DOHH2 (cell line): ENCODE data around the gene ANXA2.

Source experiments
- EZH2phosphoT487 ChIP-seq: fragments of 200-600 bp; sonication (generic); IDR thresholded peaks from 2 replicates; pipeline ENCODE4 v1.6.1; 2017; ENCODE audit warnings: borderline replicate concordance, mild to moderate bottlenecking, antibody characterized with exemption, low read length, moderate library complexity, mixed read lengths
- TF ChIP-seq, protein P1 (sequence below): fragments of 200-600 bp; sonication (generic); IDR thresholded peaks from one replicate; pipeline ENCODE4 v1.5.1; 2014; ENCODE audit warnings: antibody characterized with exemption, mild to moderate bottlenecking, low read depth, low read length; ENCODE audit not compliant: poor library complexity, severe bottlenecking

DNA sequence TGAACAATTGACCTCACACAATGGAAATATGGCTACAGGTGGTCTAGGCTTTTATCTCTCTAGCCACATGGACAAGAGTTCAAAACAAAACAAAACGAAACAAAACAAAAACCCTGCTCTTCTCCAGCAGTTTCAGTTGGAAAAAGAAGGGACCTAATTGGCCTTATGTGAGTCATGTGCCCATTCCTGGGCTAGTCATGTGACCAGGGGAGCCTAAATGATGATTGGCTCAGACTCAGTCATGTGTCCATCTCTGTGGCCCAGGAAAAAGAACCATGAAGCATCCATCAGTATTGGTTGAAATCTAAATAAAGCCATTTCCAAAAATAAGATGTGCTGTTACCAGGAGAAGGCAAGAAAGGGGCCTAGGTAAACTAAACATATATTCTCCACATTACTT lies 96.8 kb downstream of the ANXA2 start:
- TF ChIP-seq, protein P1, sequence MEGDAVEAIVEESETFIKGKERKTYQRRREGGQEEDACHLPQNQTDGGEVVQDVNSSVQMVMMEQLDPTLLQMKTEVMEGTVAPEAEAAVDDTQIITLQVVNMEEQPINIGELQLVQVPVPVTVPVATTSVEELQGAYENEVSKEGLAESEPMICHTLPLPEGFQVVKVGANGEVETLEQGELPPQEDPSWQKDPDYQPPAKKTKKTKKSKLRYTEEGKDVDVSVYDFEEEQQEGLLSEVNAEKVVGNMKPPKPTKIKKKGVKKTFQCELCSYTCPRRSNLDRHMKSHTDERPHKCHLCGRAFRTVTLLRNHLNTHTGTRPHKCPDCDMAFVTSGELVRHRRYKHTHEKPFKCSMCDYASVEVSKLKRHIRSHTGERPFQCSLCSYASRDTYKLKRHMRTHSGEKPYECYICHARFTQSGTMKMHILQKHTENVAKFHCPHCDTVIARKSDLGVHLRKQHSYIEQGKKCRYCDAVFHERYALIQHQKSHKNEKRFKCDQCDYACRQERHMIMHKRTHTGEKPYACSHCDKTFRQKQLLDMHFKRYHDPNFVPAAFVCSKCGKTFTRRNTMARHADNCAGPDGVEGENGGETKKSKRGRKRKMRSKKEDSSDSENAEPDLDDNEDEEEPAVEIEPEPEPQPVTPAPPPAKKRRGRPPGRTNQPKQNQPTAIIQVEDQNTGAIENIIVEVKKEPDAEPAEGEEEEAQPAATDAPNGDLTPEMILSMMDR, result no peak
- TF ChIP-seq EZH2phosphoT487, result no peak
